ENCODE results near the gene NKD1. TPM values are rescaled to one million over a fixed set of nuclear protein-coding genes. Genes with fewer than 3 reads are reported as not detected.

The NKD1 gene
- polyA plus RNA-seq, 2 donors = 1.1 to 2.0 TPM

DNA sequence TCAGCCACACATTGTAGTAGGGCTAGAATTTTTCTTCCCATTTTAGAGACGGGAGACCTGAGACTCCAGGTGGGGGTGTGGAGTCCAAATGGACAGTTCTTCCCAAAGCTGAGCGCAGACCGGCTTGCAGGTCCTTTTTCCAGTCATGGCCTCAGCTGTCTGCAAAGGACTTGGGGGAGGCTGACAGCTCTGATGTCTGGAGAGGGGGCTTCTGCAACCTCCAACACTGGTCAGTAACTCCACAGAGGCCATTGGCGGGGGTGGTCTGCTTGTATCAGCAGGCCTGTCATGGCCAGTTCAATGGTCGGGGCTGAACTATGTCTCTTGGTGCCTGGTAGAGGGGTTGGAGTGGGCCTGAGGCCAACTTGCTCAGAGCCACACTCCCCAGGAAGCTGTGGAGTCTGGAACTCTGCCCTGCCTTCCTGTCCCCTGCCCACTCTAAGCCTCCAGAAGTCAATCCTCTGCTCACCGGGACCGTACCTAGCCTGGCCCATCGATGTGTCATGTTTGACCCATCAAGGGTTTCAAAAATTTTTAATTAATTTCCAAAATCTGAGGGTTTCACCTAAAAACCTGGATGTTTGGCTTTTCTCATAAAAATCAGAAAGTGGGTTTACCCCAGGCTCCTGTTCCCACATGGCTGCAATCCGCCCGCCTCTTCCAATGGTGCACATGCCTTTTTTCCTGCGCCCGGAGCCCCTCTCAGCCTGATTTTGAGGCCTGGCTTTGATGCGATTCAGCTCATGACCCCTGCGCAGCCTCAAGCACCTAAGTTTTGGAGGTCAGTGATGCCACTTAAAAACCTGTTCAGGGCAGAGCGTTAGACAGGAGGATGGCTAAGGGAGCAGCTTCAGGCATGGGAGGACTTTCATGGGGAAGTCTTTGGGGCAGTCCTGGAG lies 93.0 kb downstream of the NKD1 start:
- Histone ChIP-seq H3K4me3 (ENCODE audit: low read depth in 1 of 2, low read length in 2 of 2) (no peak overlapping the region), H3K9me3 (ENCODE audit: control insufficient read depth in 2 of 2, insufficient read depth in 1 of 2, low read depth in 1 of 2, low read length in 1 of 2) (no peaks in the 10 kb centered on the region), H3K27me3 (ENCODE audit: control insufficient read depth in 1 of 2, insufficient read depth in 2 of 2, low read length in 2 of 2) (no peaks in the 10 kb centered on the region), H3K36me3 (ENCODE audit: control insufficient read depth in 2 of 2, insufficient read depth in 2 of 2, low read length in 1 of 2) (no peaks in the 10 kb centered on the region), H3K27ac (ENCODE audit: low read depth in 2 of 2, low read length in 1 of 2) (no peak overlapping the region), H3K4me1 (ENCODE audit: control insufficient read depth in 2 of 2, insufficient read depth in 2 of 2, low read length in 1 of 2) (peaks cover 0 to 9% of the 10 kb centered on the region in 2 donors)
- WGBS, 2 donors = 86% methylated on average over 15 of the region's 15 CpGs

DNA sequence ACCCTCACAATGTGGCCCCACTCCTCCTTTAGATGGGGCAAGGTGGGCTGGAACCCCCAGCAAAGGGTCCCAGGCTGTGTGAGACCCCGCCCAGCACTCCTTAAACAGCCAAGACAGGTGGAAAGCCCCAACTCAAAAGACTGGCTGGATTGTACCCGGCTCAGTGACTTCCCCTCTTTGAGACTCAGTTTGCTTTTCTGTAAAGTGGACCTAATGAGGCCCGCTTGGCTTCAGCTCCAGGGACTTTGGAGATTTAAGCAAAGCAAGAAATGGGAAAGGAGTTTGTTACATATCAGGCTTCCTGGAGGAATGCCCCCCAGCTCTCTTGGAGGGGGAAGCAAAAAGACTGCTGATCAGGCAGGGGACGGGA lies 93.6 kb downstream of the NKD1 start:
- WGBS, 2 donors = 93 to 95% methylated on average over 4 of the region's 4 CpGs
- H3K36me3 ChIP-seq (ENCODE audit: control insufficient read depth in 2 of 2, insufficient read depth in 2 of 2, low read length in 1 of 2) = no peaks in the 10 kb centered on the region
- no peaks in the 10 kb centered on the region for H3K9me3 ChIP-seq (ENCODE audit: control insufficient read depth in 2 of 2, insufficient read depth in 1 of 2, low read depth in 1 of 2, low read length in 1 of 2)
- no peak overlapping the region for H3K4me3 ChIP-seq (ENCODE audit: low read depth in 1 of 2, low read length in 2 of 2)
- H3K27ac ChIP-seq (ENCODE audit: low read depth in 2 of 2, low read length in 1 of 2) = no peak overlapping the region
- H3K4me1 ChIP-seq (ENCODE audit: control insufficient read depth in 2 of 2, insufficient read depth in 2 of 2, low read length in 1 of 2) = peaks cover 0 to 9% of the 10 kb centered on the region in 2 donors
- H3K27me3 ChIP-seq (ENCODE audit: control insufficient read depth in 1 of 2, insufficient read depth in 2 of 2, low read length in 2 of 2) = no peaks in the 10 kb centered on the region

- WGBS, 2 donors = 91 to 93% methylated on average over 5 of the region's 5 CpGs
- peaks cover 0 to 9% of the 10 kb centered on the region in 2 donors for H3K4me1 ChIP-seq (ENCODE audit: control insufficient read depth in 2 of 2, insufficient read depth in 2 of 2, low read length in 1 of 2)
- H3K27ac ChIP-seq (ENCODE audit: low read depth in 2 of 2, low read length in 1 of 2) = no peak overlapping the region
Measured at GRCh38 chr16:50642349-50642748, 94.2 kb downstream of the NKD1 start.

DNA sequence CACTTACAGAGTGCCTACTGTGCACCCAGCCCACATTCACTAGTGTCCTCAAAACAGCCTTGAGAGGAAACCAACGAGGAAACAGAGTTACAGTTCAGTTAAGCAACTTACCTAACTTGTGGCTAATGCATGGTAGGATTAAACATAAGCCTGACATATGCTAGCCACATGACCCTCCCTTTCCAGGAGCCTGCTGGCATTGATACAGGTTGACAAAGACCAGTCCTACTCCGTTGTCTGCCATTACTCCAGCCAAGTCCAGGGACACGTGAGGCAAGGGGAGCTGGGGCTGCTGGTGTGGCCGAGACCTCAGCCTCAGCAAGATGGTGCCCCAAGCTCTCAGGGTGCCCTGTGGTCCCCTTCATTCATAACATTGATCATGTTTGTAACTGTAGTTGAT lies 95.0 kb downstream of the NKD1 start:
- WGBS, 2 donors = 71 to 79% methylated on average over 4 of the region's 4 CpGs
- no peak overlapping the region for H3K27ac ChIP-seq (ENCODE audit: low read depth in 2 of 2, low read length in 1 of 2)
- H3K4me3 ChIP-seq (ENCODE audit: low read depth in 1 of 2, low read length in 2 of 2) = no peak overlapping the region
- peaks cover 0 to 9% of the 10 kb centered on the region in 2 donors for H3K4me1 ChIP-seq (ENCODE audit: control insufficient read depth in 2 of 2, insufficient read depth in 2 of 2, low read length in 1 of 2)
- H3K9me3 ChIP-seq (ENCODE audit: control insufficient read depth in 2 of 2, insufficient read depth in 1 of 2, low read depth in 1 of 2, low read length in 1 of 2) = no peaks in the 10 kb centered on the region
- H3K27me3 ChIP-seq (ENCODE audit: control insufficient read depth in 1 of 2, insufficient read depth in 2 of 2, low read length in 2 of 2) = no peaks in the 10 kb centered on the region
- H3K36me3 ChIP-seq (ENCODE audit: control insufficient read depth in 2 of 2, insufficient read depth in 2 of 2, low read length in 1 of 2) = no peaks in the 10 kb centered on the region

More at GRCh38 chr16:50642349-50642748, 94.2 kb downstream of the NKD1 start:
- H3K4me3 ChIP-seq (ENCODE audit: low read depth in 1 of 2, low read length in 2 of 2) = no peak overlapping the region
- H3K27me3 ChIP-seq (ENCODE audit: control insufficient read depth in 1 of 2, insufficient read depth in 2 of 2, low read length in 2 of 2) = no peaks in the 10 kb centered on the region
- no peaks in the 10 kb centered on the region for H3K9me3 ChIP-seq (ENCODE audit: control insufficient read depth in 2 of 2, insufficient read depth in 1 of 2, low read depth in 1 of 2, low read length in 1 of 2)
- no peaks in the 10 kb centered on the region for H3K36me3 ChIP-seq (ENCODE audit: control insufficient read depth in 2 of 2, insufficient read depth in 2 of 2, low read length in 1 of 2)

GRCh38 chr16:50644245-50644644 lies 96.0 kb downstream of the NKD1 start:
- H3K27ac ChIP-seq (ENCODE audit: low read depth in 2 of 2, low read length in 1 of 2) = no peak overlapping the region
- H3K36me3 ChIP-seq (ENCODE audit: control insufficient read depth in 2 of 2, insufficient read depth in 2 of 2, low read length in 1 of 2) = no peaks in the 10 kb centered on the region
- no peaks in the 10 kb centered on the region for H3K27me3 ChIP-seq (ENCODE audit: control insufficient read depth in 1 of 2, insufficient read depth in 2 of 2, low read length in 2 of 2)
- no peaks in the 10 kb centered on the region for H3K9me3 ChIP-seq (ENCODE audit: control insufficient read depth in 2 of 2, insufficient read depth in 1 of 2, low read depth in 1 of 2, low read length in 1 of 2)
- H3K4me3 ChIP-seq (ENCODE audit: low read depth in 1 of 2, low read length in 2 of 2) = no peak overlapping the region
- 85 to 88% methylated on average over 5 of the region's 5 CpGs for WGBS, 2 donors
- peaks cover 0 to 9% of the 10 kb centered on the region in 2 donors for H3K4me1 ChIP-seq (ENCODE audit: control insufficient read depth in 2 of 2, insufficient read depth in 2 of 2, low read length in 1 of 2)

DNA sequence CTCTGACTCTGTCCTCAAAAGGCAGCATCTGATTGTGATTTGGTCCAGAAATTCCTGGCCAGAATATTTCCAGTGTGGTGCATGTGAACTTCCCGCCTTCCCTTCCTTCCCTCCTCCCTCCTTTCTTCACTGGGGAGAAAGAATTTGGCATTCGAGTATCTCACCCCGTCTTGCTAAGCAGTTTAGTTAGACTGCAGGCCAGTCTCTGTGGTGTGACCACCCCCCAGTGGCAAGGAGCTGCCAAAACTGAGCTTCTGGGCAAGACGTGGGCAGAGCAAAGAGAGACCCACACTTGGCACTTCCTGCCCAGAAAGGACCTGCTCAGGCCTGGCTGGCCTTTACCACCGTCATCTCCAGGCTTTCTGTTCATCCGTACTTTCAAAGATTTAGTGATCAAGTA lies 96.5 kb downstream of the NKD1 start:
- Histone ChIP-seq H3K4me1 (ENCODE audit: control insufficient read depth in 2 of 2, insufficient read depth in 2 of 2, low read length in 1 of 2) (peaks cover 0 to 9% of the 10 kb centered on the region in 2 donors), H3K27ac (ENCODE audit: low read depth in 2 of 2, low read length in 1 of 2) (no peak overlapping the region), H3K9me3 (ENCODE audit: control insufficient read depth in 2 of 2, insufficient read depth in 1 of 2, low read depth in 1 of 2, low read length in 1 of 2) (no peaks in the 10 kb centered on the region), H3K36me3 (ENCODE audit: control insufficient read depth in 2 of 2, insufficient read depth in 2 of 2, low read length in 1 of 2) (no peaks in the 10 kb centered on the region), H3K27me3 (ENCODE audit: control insufficient read depth in 1 of 2, insufficient read depth in 2 of 2, low read length in 2 of 2) (no peaks in the 10 kb centered on the region), H3K4me3 (ENCODE audit: low read depth in 1 of 2, low read length in 2 of 2) (no peak overlapping the region)
- 39 to 46% methylated on average over 6 of the region's 6 CpGs for WGBS, 2 donors

DNA sequence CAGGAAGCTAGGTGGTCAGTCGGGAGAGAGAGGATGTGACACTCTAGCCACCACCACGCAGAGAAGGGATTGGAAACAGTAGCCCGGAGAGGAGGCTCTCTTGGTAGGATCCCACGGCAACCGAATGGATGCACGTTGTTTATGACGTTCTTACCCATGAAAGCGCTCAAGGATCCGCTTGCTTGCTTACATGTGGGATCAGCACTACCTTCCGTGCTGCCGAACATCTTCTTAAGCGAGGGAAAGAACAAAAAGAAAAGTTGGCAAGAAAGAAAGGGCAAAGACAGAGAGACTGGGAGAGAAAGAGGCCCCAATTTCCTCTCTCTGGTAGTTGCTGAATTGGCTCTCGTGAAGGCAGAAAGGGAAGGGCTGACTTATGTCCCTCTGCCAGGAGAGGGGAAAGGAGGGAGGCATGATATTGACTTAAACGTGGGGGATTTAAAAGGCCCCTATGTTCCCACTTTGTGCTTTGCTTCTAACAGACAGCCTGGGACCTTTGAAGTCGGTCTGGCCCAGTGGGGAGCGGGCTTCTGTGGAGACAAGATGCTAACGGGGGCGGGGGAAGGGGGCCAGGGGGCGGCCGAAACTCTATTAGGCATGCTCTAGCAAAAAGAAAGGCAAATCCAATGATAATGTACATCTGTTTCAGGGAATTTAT lies 97.5 kb downstream of the NKD1 start:
- Histone ChIP-seq H3K27ac (ENCODE audit: low read depth in 2 of 2, low read length in 1 of 2) (no peak overlapping the region), H3K9me3 (ENCODE audit: control insufficient read depth in 2 of 2, insufficient read depth in 1 of 2, low read depth in 1 of 2, low read length in 1 of 2) (no peaks in the 10 kb centered on the region), H3K4me3 (ENCODE audit: low read depth in 1 of 2, low read length in 2 of 2) (no peak overlapping the region), H3K36me3 (ENCODE audit: control insufficient read depth in 2 of 2, insufficient read depth in 2 of 2, low read length in 1 of 2) (no peaks in the 10 kb centered on the region), H3K4me1 (ENCODE audit: control insufficient read depth in 2 of 2, insufficient read depth in 2 of 2, low read length in 1 of 2) (peaks cover 0 to 9% of the 10 kb centered on the region in 2 donors), H3K27me3 (ENCODE audit: control insufficient read depth in 1 of 2, insufficient read depth in 2 of 2, low read length in 2 of 2) (no peaks in the 10 kb centered on the region)
- 73 to 80% methylated on average over 20 of the region's 20 CpGs for WGBS, 2 donors

- H3K4me1 ChIP-seq (ENCODE audit: control insufficient read depth in 2 of 2, insufficient read depth in 2 of 2, low read length in 1 of 2) = peaks cover 0 to 9% of the 10 kb centered on the region in 2 donors
- H3K4me3 ChIP-seq (ENCODE audit: low read depth in 1 of 2, low read length in 2 of 2) = no peak overlapping the region
- no peak overlapping the region for H3K27ac ChIP-seq (ENCODE audit: low read depth in 2 of 2, low read length in 1 of 2)
- H3K36me3 ChIP-seq (ENCODE audit: control insufficient read depth in 2 of 2, insufficient read depth in 2 of 2, low read length in 1 of 2) = no peaks in the 10 kb centered on the region
- H3K9me3 ChIP-seq (ENCODE audit: control insufficient read depth in 2 of 2, insufficient read depth in 1 of 2, low read depth in 1 of 2, low read length in 1 of 2) = no peaks in the 10 kb centered on the region
- H3K27me3 ChIP-seq (ENCODE audit: control insufficient read depth in 1 of 2, insufficient read depth in 2 of 2, low read length in 2 of 2) = no peaks in the 10 kb centered on the region
- 77% methylated on average over 8 of the region's 8 CpGs for WGBS, 2 donors
Measured at GRCh38 chr16:50646345-50646744, 98.1 kb downstream of the NKD1 start.

DNA sequence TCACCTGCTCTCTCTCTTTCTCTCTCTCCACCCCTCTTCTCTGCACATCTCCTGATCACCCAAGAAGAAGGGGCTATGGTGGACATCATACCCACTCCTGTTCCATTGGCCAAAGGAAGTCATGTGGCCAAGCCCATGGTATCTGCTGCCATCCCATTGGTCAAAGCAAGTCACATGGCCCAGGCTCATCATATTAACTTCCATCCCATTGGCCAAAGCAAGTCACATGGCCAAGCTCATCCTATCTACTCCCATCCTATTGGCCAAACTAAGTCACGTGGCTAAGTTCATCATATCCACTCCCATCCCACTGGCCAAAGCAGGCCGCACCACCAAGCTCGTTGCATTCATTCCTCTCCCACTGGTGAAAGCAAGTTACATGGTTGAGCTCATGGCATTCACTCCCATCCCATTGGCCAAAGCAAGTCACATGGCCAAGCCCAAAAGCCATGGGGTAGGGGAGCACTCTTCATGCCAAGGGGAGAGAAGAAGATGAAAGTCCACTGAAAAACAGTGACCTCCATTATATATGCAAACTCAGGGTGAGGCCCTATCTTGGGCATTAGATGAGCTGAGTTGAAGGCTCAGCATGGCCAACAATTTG lies 103.7 kb downstream of the NKD1 start:
- Histone ChIP-seq H3K4me3 (ENCODE audit: low read depth in 1 of 2, low read length in 2 of 2) (no peak overlapping the region), H3K27me3 (ENCODE audit: control insufficient read depth in 1 of 2, insufficient read depth in 2 of 2, low read length in 2 of 2) (no peaks in the 10 kb centered on the region), H3K9me3 (ENCODE audit: control insufficient read depth in 2 of 2, insufficient read depth in 1 of 2, low read depth in 1 of 2, low read length in 1 of 2) (no peaks in the 10 kb centered on the region), H3K36me3 (ENCODE audit: control insufficient read depth in 2 of 2, insufficient read depth in 2 of 2, low read length in 1 of 2) (no peaks in the 10 kb centered on the region), H3K27ac (ENCODE audit: low read depth in 2 of 2, low read length in 1 of 2) (no peak overlapping the region), H3K4me1 (ENCODE audit: control insufficient read depth in 2 of 2, insufficient read depth in 2 of 2, low read length in 1 of 2) (no peaks in the 10 kb centered on the region)
- 95 to 100% methylated on average over 3 of the region's 3 CpGs for WGBS, 2 donors
